Measurements from ENCODE around the gene NOL9. TPM values are rescaled to one million over a fixed set of nuclear protein-coding genes. Genes with fewer than 3 reads are reported as not detected.

NOL9 gene
- total RNA-seq, 1 donor from 2014 or later, result 48.0 TPM

DNA sequence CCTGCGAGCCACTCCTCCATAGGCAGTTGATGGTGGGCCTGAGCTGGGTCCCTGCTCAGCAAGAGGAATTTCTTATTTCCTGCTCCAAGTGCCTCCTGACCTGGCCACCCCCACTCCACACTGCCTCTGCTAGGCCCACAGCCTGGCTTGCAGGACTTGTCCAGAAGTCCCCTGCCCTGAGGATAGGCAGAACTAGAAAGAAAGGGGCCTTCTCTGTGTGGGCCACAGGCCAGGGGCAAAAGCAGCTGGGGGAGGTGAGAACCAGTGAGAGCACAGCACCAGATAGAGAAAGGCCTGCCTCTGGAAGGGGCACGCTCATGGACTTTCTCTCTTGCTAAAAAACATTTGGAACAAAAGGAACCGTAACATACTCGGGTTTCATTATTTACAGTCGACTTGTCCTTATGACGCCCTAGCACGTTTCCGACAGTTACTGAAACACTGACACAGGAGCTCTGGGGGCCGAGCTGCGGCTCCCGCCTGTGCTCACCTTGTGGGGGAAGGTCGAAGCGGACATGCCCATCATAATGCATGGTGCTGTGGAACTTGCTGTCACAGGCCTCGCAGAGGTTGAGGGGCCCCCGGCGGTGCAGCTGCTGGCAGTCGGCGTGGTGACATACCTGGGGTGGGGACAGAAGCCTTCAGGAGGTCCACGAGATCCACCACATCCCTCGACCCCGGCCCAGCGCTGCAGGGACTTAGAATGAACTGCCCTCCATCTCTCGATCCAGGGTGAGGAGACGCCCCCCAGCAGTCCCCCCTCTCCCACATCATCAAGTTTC lies 77.1 kb downstream of the NOL9 start:
- H3K4me2 ChIP-seq, result no peak overlapping the region
- peaks cover 7% of the 10 kb centered on the region for H3K4me1 ChIP-seq
- H4K20me1 ChIP-seq (ENCODE audit: low read depth), result peaks cover 2% of the 10 kb centered on the region
- Mint-ChIP-seq H3K9me3 (no peaks in the 10 kb centered on the region), H3K4me3 (no peak overlapping the region), H3K27me3 (ENCODE audit: insufficient read depth, low read depth) (no peaks in the 10 kb centered on the region), H3K4me1 (peaks cover 10% of the 10 kb centered on the region), H3K27ac (peak overlapping the region; percentile 78), H3K36me3 (peaks cover 2% of the 10 kb centered on the region)
- no peaks in the 10 kb centered on the region for H3K79me2 ChIP-seq (ENCODE audit: low read depth)
- no peak for DNase-seq (ENCODE audit: low spot score)
- peak overlapping the region; percentile 29 for H3K27ac ChIP-seq
- H3K4me3 ChIP-seq, result no peak overlapping the region
- TF ChIP-seq EZH2 (IDR thresholded peaks at IDR 0.05) (no peak), EZH2phosphoT487 (IDR thresholded peaks at IDR 0.05) (no peak), CTCF (IDR thresholded peaks at IDR 0.05) (no peak)
- H3K9ac ChIP-seq, result no peak overlapping the region
- H2AFZ ChIP-seq (replicated peaks), result no peak overlapping the region
- H3K9me3 ChIP-seq (ENCODE audit: low read depth), result no peaks in the 10 kb centered on the region
- H3K27me3 ChIP-seq, result no peaks in the 10 kb centered on the region
- H3K36me3 ChIP-seq, result no peaks in the 10 kb centered on the region
- no peaks in the 10 kb centered on the region for H3F3A ChIP-seq (ENCODE audit: low read depth)

GRCh38 chr1:6476483-6476882 lies 77.8 kb downstream of the NOL9 start:
- DNase-seq (ENCODE audit: low spot score), result no peak
- Mint-ChIP-seq H3K9me3 (no peaks in the 10 kb centered on the region), H3K4me3 (no peak overlapping the region), H3K27me3 (ENCODE audit: insufficient read depth, low read depth) (peaks cover 2% of the 10 kb centered on the region), H3K4me1 (peaks cover 10% of the 10 kb centered on the region), H3K36me3 (peaks cover 2% of the 10 kb centered on the region), H3K27ac (no peak overlapping the region)
- no peaks in the 10 kb centered on the region for H3K36me3 ChIP-seq
- H4K20me1 ChIP-seq (ENCODE audit: low read depth), result peaks cover 2% of the 10 kb centered on the region
- peaks cover 2% of the 10 kb centered on the region for H3K27me3 ChIP-seq
- no peaks in the 10 kb centered on the region for H3K9me3 ChIP-seq (ENCODE audit: low read depth)
- no peak overlapping the region for H3K4me2 ChIP-seq
- no peaks in the 10 kb centered on the region for H3F3A ChIP-seq (ENCODE audit: low read depth)
- peaks cover 7% of the 10 kb centered on the region for H3K4me1 ChIP-seq
- TF ChIP-seq EZH2 (IDR thresholded peaks at IDR 0.05) (no peak), CTCF (IDR thresholded peaks at IDR 0.05) (no peak), EZH2phosphoT487 (IDR thresholded peaks at IDR 0.05) (no peak)
- H3K4me3 ChIP-seq, result no peak overlapping the region
- no peak overlapping the region for H2AFZ ChIP-seq (replicated peaks)
- H3K9ac ChIP-seq, result no peak overlapping the region
- no peaks in the 10 kb centered on the region for H3K79me2 ChIP-seq (ENCODE audit: low read depth)
- no peak overlapping the region for H3K27ac ChIP-seq

GRCh38 chr1:6475381-6476133 lies 78.8 kb downstream of the NOL9 start:
- TF ChIP-seq EZH2phosphoT487 (IDR thresholded peaks at IDR 0.05) (no peak), CTCF (IDR thresholded peaks at IDR 0.05) (peak; percentile 95), EZH2 (IDR thresholded peaks at IDR 0.05) (no peak)
- peaks cover 2% of the 10 kb centered on the region for H3K36me3 Mint-ChIP-seq

More at GRCh38 chr1:6475381-6476133, 78.8 kb downstream of the NOL9 start:
- H3K4me3 Mint-ChIP-seq, result no peak overlapping the region
- no peak overlapping the region for H3K4me2 ChIP-seq
- H3K79me2 ChIP-seq (ENCODE audit: low read depth), result no peaks in the 10 kb centered on the region
- no peak overlapping the region for H3K27ac Mint-ChIP-seq
- no peaks in the 10 kb centered on the region for H3K9me3 Mint-ChIP-seq
- peaks cover 2% of the 10 kb centered on the region for H4K20me1 ChIP-seq (ENCODE audit: low read depth)
- peaks cover 2% of the 10 kb centered on the region for H3K27me3 Mint-ChIP-seq (ENCODE audit: insufficient read depth, low read depth)
- H3K27me3 ChIP-seq, result peaks cover 11% of the 10 kb centered on the region
- peaks cover 10% of the 10 kb centered on the region for H3K4me1 Mint-ChIP-seq
- no peaks in the 10 kb centered on the region for H3K9me3 ChIP-seq (ENCODE audit: low read depth)
- H3K27ac ChIP-seq, result no peak overlapping the region
- peaks cover 7% of the 10 kb centered on the region for H3K4me1 ChIP-seq
- H3F3A ChIP-seq (ENCODE audit: low read depth), result no peaks in the 10 kb centered on the region
- DNase-seq (ENCODE audit: low spot score), result peak; percentile 72
- no peak overlapping the region for H3K4me3 ChIP-seq
- H3K36me3 ChIP-seq, result no peaks in the 10 kb centered on the region
- H3K9ac ChIP-seq, result no peak overlapping the region
- H2AFZ ChIP-seq (replicated peaks), result no peak overlapping the region

Data from neural progenitor cell (in vitro differentiated cells).